Ureter (tissue), 1 donor: Measurements from ENCODE around the gene CTNNBIP1. TPM values are rescaled to one million over a fixed set of nuclear protein-coding genes. Genes with fewer than 3 reads are reported as not detected.
A peak's percentile ranks its signal among the peaks of the same experiment; 100 is the strongest.
"Not testable (repeated sequence)": the region's sequence is repeated elsewhere in the genome, so short reads cannot be mapped to it uniquely, and the experiment has no call there.

Source experiments
- DNase-seq: peaks from one replicate; pipeline ENCODE4 v3.0.0-alpha.2; 2020; ENCODE audit warnings: low spot score
- total RNA-seq: library from RNA; stranded (reverse); gene quantifications from one replicate; pipeline ENCODE4 v1.2.4, GENCODE V29; 2023
- donor health status: DM: yes; HTN: yes; CAD: no.

CTNNBIP1 gene
- total RNA-seq, 1 donor from 2014 or later = 28.4 TPM

DNA sequence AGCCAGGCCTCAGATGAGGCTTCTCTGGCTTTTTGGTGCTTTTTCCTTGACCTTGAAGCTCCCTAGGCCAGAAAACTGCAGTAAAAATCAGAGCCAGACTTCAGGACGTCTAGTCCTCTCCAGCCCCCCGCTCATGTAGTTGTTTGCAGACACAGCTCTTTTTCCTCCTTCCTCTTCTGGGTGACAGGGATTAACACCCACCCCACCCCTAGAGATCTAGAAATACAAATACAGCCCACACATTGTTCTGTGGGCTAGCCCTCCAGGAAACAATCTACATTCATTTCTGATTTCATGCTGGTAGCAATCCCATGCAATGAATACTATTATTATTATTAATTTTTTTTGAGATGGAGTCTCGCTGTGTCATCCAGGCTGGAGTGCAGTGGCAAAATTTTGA lies 76.4 kb downstream of the CTNNBIP1 start:
- DNase-seq = no peak

- no peak for DNase-seq
These were observed 82.4 kb downstream of the CTNNBIP1 start for GRCh38 chr1:9827558-9828185.

GRCh38 chr1:9826616-9827015 lies 83.5 kb downstream of the CTNNBIP1 start:
- DNase-seq = no peak

GRCh38 chr1:9826087-9826486 lies 84.0 kb downstream of the CTNNBIP1 start:
- DNase-seq = no peak

GRCh38 chr1:9825093-9826074 lies 84.7 kb downstream of the CTNNBIP1 start:
- peak; percentile 80 for DNase-seq

DNA sequence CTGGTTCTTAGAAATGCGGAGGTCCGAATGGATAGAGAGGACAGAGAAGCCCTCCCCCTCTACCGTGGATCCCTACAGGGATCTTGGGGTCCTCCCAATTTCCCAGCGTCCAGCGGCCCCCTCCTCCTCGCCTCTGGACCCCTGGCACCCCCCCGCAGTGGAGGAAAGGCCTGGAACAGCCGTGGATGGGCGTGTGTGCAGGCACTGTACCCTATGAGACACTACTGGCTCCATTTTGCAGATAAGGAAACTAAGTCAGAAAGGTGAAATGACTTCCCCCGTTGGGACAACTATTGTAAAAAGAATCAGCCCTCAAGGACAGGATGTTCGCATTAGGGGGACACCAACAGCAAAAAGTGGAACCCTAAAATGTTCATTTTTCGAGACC lies 85.4 kb downstream of the CTNNBIP1 start:
- no peak for DNase-seq

GRCh38 chr1:9823943-9824701 lies 85.9 kb downstream of the CTNNBIP1 start, which contains the start of gene CLSTN1:
Gene CLSTN1 (minus strand): TSS chr1:9823965. CDS start chr1:9823733, 232 bp downstream.
- peak; percentile 91 for DNase-seq

- DNase-seq = no peak
These were observed 86.5 kb downstream of the CTNNBIP1 start for GRCh38 chr1:9823693-9823942.

- DNase-seq = no peak
These were observed 87.0 kb downstream of the CTNNBIP1 start for GRCh38 chr1:9822897-9823692.

- DNase-seq = no peak
These were observed 87.6 kb downstream of the CTNNBIP1 start for GRCh38 chr1:9822490-9822889.

DNA sequence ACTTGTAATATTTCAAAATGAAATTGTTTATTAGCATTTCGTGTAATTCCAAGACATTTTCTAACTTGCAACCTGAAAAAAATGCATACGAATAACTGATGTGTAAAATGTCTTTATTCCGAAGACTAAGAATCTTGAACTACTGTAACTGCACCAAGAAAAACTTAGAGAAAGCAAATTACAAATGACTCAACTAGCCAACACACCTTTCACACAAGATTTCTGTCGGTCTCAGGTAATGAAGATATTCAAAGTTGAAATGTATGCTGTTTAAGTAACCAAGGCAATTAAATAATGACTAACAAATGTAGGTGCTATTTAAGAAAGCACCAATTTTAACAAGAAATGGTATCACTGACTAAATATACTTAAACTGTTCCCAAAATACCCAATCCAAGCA lies 88.4 kb downstream of the CTNNBIP1 start:
- no peak for DNase-seq

- DNase-seq = no peak
These were observed 89.5 kb downstream of the CTNNBIP1 start for GRCh38 chr1:9820521-9820920.

GRCh38 chr1:9817734-9818133 lies 92.3 kb downstream of the CTNNBIP1 start:
- no peak for DNase-seq

GRCh38 chr1:9816199-9816598 lies 93.9 kb downstream of the CTNNBIP1 start:
- DNase-seq = no peak

GRCh38 chr1:9815150-9815549 lies 94.9 kb downstream of the CTNNBIP1 start:
- DNase-seq = no peak

- DNase-seq = no peak
These were observed 95.5 kb downstream of the CTNNBIP1 start for GRCh38 chr1:9814619-9815018.

DNA sequence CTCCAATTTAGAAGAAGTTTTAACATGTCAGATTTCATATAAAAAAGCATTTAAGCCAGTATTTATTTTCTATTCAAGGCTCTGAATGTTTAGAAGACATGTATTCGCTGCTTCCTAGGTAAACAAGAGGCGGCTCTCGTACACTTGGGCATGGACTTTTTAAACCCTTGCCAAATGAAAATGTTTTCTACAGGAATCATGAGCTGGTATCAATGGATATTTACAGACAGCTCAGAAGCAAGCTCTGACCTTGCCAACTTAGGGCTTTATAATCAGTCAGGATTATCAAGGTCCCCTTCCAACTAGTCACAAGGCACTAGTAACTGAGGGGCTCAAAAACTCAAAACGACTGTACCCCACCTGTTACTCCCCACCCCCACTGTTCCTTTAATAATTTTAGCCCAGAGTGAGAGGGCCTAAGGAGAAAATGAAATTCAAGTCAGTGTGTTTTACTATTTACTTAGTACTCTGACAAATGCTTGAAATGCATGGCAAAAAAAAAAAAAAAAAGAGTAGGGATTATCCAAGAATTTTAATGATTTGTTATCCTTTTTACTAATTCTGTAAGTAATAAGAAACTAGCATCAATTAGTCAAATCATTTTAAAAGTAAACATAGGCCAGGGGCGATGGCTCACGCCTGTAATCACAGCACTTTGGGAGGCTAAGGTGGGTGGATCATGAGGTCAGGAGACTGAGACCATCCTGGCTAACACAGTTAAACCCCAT lies 98.7 kb downstream of the CTNNBIP1 start:
- DNase-seq = no peak

DNA sequence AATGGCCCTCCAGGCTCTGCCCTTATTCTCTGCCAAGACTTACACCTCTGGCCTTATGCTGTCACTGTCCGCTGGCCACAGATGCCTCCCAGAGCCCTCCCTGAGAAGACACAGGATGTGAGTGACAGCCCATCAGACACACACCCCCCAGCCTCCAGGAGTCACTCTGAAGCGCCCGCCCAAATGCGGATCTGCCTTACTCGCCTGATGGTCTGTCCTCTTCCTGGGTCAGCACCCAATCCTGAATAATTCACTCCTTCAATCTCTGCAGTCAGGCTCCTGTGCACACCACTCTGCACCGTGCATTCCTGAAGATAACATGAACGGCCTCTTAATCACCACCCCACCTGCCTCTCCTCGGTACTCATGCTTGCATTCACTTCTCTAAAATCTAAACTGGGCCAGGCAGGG lies 101.0 kb downstream of the CTNNBIP1 start:
- no peak for DNase-seq

- DNase-seq = no peak
These were observed 101.6 kb downstream of the CTNNBIP1 start for GRCh38 chr1:9808459-9808858.

GRCh38 chr1:9807541-9807940 lies 102.5 kb downstream of the CTNNBIP1 start:
- no peak for DNase-seq

DNA sequence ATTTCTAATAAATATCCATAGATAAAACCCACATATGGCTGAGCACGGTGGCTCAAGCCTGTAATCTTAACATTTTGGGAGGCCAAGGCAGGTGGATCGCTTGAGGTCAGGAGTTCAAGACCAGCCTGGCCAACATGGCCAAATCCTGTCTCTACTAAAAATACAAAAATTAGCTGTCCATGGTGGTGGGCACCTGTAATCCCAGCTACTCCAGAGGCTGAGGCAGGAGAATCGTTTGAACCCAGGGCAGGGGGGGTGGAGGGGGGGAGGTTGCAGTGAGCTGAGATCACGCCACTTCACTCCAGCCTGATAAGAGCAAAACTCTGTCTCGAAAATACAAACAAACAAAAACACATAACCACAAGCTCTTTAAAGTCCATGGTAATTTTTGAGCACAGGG lies 104.1 kb downstream of the CTNNBIP1 start:
- DNase-seq = not testable (repeated sequence)
